GM18520 (cell line): Measurements from ENCODE around the gene SULF2.

Experiments
- ATAC-seq: cut with Tn5 transposase; IDR thresholded peaks from one replicate; pipeline ENCODE4 v1.9.1; 2021; ENCODE audit not compliant: unreplicated experiment

SULF2 gene

GRCh38 chr20:47612670-47613069 lies 172.6 kb downstream of the SULF2 start:
- ATAC-seq: no peak

- no peak for ATAC-seq
Measured at GRCh38 chr20:47611785-47612184, 173.5 kb downstream of the SULF2 start.

DNA sequence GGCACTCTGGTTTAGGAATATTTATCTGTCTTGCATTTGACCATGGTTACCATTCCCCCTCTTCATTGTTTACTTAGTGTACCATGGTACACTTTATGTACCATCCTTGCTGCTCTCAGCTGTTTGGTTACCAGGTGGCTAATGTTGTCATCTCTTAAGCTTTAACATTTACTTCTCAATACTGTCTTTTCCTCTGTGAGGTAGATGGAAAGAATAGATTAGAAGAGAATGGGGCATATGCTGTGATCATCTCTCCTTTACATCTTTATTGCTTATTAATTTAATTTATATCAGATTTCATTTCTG lies 174.4 kb downstream of the SULF2 start:
- ATAC-seq: no peak

GRCh38 chr20:47610247-47610944 lies 174.9 kb downstream of the SULF2 start:
- peak; percentile 57 for ATAC-seq

GRCh38 chr20:47609001-47609400 lies 176.3 kb downstream of the SULF2 start:
- no peak for ATAC-seq
